HFFc6 (cell line): ENCODE measurements around the gene SLC10A3. TPM values are rescaled to one million over a fixed set of nuclear protein-coding genes. Genes with fewer than 3 reads are reported as not detected.

Experiments
- DNase-seq: peaks from one replicate; pipeline ENCODE4 v3.0.0-alpha.2; 2018
- H3K27ac Mint-ChIP-seq: 2 replicates; pipeline ENCODE4 v1.8.0; 2020; ENCODE audit warnings: mild to moderate bottlenecking, mixed read lengths
- H3K27me3 Mint-ChIP-seq: 2 replicates; pipeline ENCODE4 v1.8.0; 2021; ENCODE audit warnings: mild to moderate bottlenecking, moderate library complexity, mixed read lengths; ENCODE audit not compliant: insufficient read depth
- H3K36me3 Mint-ChIP-seq: 2 replicates; pipeline ENCODE4 v1.8.0; 2021; ENCODE audit warnings: low read depth, mixed read lengths
- H3K4me1 Mint-ChIP-seq: 2 replicates; pipeline ENCODE4 v1.8.0; 2020; ENCODE audit warnings: low read depth, mixed read lengths
- H3K4me3 Mint-ChIP-seq: 2 replicates; pipeline ENCODE4 v1.8.0; 2020; ENCODE audit warnings: mild to moderate bottlenecking, moderate library complexity, mixed read lengths
- H3K9me3 Mint-ChIP-seq: 2 replicates; pipeline ENCODE4 v1.8.0; 2020; ENCODE audit warnings: mild to moderate bottlenecking, mixed read lengths
- CTCF ChIP-seq: fragments of 200-600 bp; sonication (generic); IDR thresholded peaks from 2 replicates; pipeline ENCODE4 v1.5.0; 2021; ENCODE audit warnings: antibody characterized with exemption, mild to moderate bottlenecking
- total RNA-seq, 6 experiments: library from RNA; stranded (reverse); fragmentation: NEBNext Ultra II Directional; extraction: Animal tissue kit (Norgen Biotek cat#: 25700); gene quantifications; 2 replicates in 1 of 6; 3 replicates in 5 of 6; pipeline ENCODE4 v1.2.3, GENCODE V29; 2021

The SLC10A3 gene
- total RNA-seq, 6 experiments from 2014 or later: 34.6 to 46.5 (median 37.7) TPM

- H3K4me3 Mint-ChIP-seq: no peak overlapping the region
- H3K27ac Mint-ChIP-seq: no peak overlapping the region
- peaks cover 6% of the 10 kb centered on the region; the same call in 1 of the 2 replicates for H3K36me3 Mint-ChIP-seq
- no peaks in the 10 kb centered on the region for H3K4me1 Mint-ChIP-seq
- no peaks in the 10 kb centered on the region for H3K9me3 Mint-ChIP-seq
- no peaks in the 10 kb centered on the region for H3K27me3 Mint-ChIP-seq
- DNase-seq: no peak
- no peak for TF ChIP-seq CTCF
Observed at GRCh38 chrX:154469114-154469513, 21.3 kb downstream of the SLC10A3 start.

DNA sequence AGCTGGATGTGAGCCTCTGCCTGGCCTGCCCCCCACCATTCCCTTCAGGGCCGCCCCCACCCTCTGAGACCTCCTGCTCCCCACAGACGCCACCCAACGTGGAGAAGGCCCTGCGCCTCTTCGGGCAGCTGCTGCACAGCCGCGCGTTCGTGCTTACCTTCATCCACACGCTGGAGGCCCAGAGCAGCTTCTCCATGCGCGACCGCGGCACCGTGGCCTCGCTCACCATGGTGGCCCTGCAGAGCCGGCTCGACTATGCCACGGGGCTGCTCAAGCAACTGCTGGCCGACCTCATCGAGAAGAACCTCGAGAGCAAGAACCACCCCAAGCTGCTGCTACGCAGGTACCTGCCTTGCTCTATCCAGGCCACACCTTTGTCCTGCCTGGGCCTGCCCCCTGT, 22.2 kb downstream of the SLC10A3 start:
- Mint-ChIP-seq H3K4me1 (no peaks in the 10 kb centered on the region), H3K36me3 (peaks cover under 1% of the 10 kb centered on the region; the same call in 1 of the 2 replicates), H3K27me3 (no peaks in the 10 kb centered on the region), H3K27ac (no peak overlapping the region), H3K4me3 (no peak overlapping the region), H3K9me3 (no peaks in the 10 kb centered on the region)
- TF ChIP-seq CTCF: no peak
- no peak for DNase-seq

GRCh38 chrX:154467556-154467955, 22.9 kb downstream of the SLC10A3 start:
- no peaks in the 10 kb centered on the region for H3K36me3 Mint-ChIP-seq
- no peak overlapping the region for H3K27ac Mint-ChIP-seq
- H3K4me1 Mint-ChIP-seq: no peaks in the 10 kb centered on the region
- no peak for DNase-seq
- H3K27me3 Mint-ChIP-seq: no peaks in the 10 kb centered on the region
- H3K9me3 Mint-ChIP-seq: no peaks in the 10 kb centered on the region
- no peak overlapping the region for H3K4me3 Mint-ChIP-seq
- TF ChIP-seq CTCF: no peak

- Mint-ChIP-seq H3K4me3 (no peak overlapping the region), H3K4me1 (no peaks in the 10 kb centered on the region), H3K27me3 (no peaks in the 10 kb centered on the region), H3K36me3 (no peaks in the 10 kb centered on the region), H3K9me3 (no peaks in the 10 kb centered on the region), H3K27ac (no peak overlapping the region)
- no peak for DNase-seq
- TF ChIP-seq CTCF: no peak
Observed at GRCh38 chrX:154466907-154467306, 23.5 kb downstream of the SLC10A3 start.

GRCh38 chrX:154466036-154466435, 24.4 kb downstream of the SLC10A3 start:
- no peak for TF ChIP-seq CTCF
- Mint-ChIP-seq H3K27me3 (no peaks in the 10 kb centered on the region), H3K27ac (no peak overlapping the region), H3K4me3 (no peak overlapping the region), H3K36me3 (no peaks in the 10 kb centered on the region), H3K9me3 (no peaks in the 10 kb centered on the region), H3K4me1 (no peaks in the 10 kb centered on the region)
- no peak for DNase-seq

DNA sequence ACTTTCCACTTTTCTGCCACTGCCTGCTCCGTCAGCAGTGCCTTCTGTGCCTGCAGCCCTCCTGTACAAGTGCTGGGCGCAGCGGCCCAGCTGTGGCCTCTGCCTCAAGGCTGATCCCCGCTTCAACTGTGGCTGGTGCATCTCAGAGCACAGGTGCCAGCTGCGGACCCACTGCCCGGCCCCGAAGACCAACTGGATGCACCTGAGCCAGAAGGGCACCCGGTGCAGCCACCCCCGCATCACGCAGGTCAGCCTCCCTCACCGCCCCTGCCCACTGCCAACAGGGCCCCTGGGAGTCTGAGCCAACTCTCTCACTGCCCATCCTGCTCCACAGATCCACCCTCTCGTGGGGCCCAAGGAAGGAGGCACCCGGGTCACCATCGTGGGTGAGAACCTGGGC, 24.8 kb downstream of the SLC10A3 start:
- H3K4me3 Mint-ChIP-seq: no peak overlapping the region
- no peaks in the 10 kb centered on the region for H3K9me3 Mint-ChIP-seq
- no peaks in the 10 kb centered on the region for H3K4me1 Mint-ChIP-seq
- H3K27ac Mint-ChIP-seq: no peak overlapping the region
- no peaks in the 10 kb centered on the region for H3K27me3 Mint-ChIP-seq
- no peaks in the 10 kb centered on the region for H3K36me3 Mint-ChIP-seq
- DNase-seq: no peak
- TF ChIP-seq CTCF: no peak
